HAP-1 (cell line): ENCODE data around the gene IMMP2L.

Experiments
- DNase-seq, 2 experiments: peaks; one replicate each; pipeline ENCODE4 v3.0.0-alpha.2; 2016 to 2020; ENCODE audit warnings: low spot score in 2 of 2
- H3K27me3 ChIP-seq: fragments of 250-450 bp; sonication (Bioruptor Pico); 2 replicates; pipeline ENCODE4 v1.5.1; 2020; ENCODE audit warnings: low read depth, mild to moderate bottlenecking, moderate library complexity
- H3K36me3 ChIP-seq: fragments of 250-450 bp; sonication (Bioruptor Pico); replicated peaks from 2 replicates; pipeline ENCODE4 v1.5.1; 2020; ENCODE audit warnings: mild to moderate bottlenecking
- H3K4me1 ChIP-seq: fragments of 250-450 bp; sonication (Bioruptor Pico); 2 replicates; pipeline ENCODE4 v1.5.1; 2020; ENCODE audit warnings: mild to moderate bottlenecking
- H3K4me3 ChIP-seq: fragments of 250-450 bp; sonication (Bioruptor Pico); 2 replicates; pipeline ENCODE4 v1.5.1; 2020; ENCODE audit warnings: mild to moderate bottlenecking, moderate library complexity
- H3K9me3 ChIP-seq: fragments of 250-450 bp; sonication (Bioruptor Pico); 2 replicates; pipeline ENCODE4 v1.5.1; 2020; ENCODE audit warnings: mild to moderate bottlenecking, moderate library complexity
- in situ Hi-C: fragments of 300-500 bp; cut with MboI; formaldehyde crosslinking; loops from 3 replicates; pipeline ENCODE4 v1.14.3; 2020; ENCODE audit warnings: low sequenced_read_pairs, inconsistent platforms, mixed read lengths

The IMMP2L gene

GRCh38 chr7:111180338-111180737, 382.0 kb downstream of the IMMP2L start:
- no peaks in the 10 kb centered on the region for H3K27me3 ChIP-seq
- no peak overlapping the region for H3K4me3 ChIP-seq
- H3K4me1 ChIP-seq: no peaks in the 10 kb centered on the region
- no peak for DNase-seq
- no peaks in the 10 kb centered on the region for H3K9me3 ChIP-seq
- in situ Hi-C loops: no loop called here
- H3K36me3 ChIP-seq: no peaks in the 10 kb centered on the region

GRCh38 chr7:111175908-111176441, 386.3 kb downstream of the IMMP2L start:
- in situ Hi-C loops: no loop called here
- Histone ChIP-seq H3K4me1 (no peaks in the 10 kb centered on the region), H3K27me3 (no peaks in the 10 kb centered on the region), H3K4me3 (no peak overlapping the region), H3K36me3 (no peaks in the 10 kb centered on the region), H3K9me3 (no peaks in the 10 kb centered on the region)
- DNase-seq: no peak

- DNase-seq: no peak
- no peaks in the 10 kb centered on the region for H3K36me3 ChIP-seq
- no peaks in the 10 kb centered on the region for H3K9me3 ChIP-seq
- no peak overlapping the region for H3K4me3 ChIP-seq
- H3K27me3 ChIP-seq: no peaks in the 10 kb centered on the region
- no peaks in the 10 kb centered on the region for H3K4me1 ChIP-seq
- in situ Hi-C loops: no loop called here
Observed at GRCh38 chr7:111174510-111174909, 387.8 kb downstream of the IMMP2L start.

- in situ Hi-C loops: no loop called here
- no peaks in the 10 kb centered on the region for H3K27me3 ChIP-seq
- H3K4me1 ChIP-seq: no peaks in the 10 kb centered on the region
- DNase-seq: no peak
- H3K4me3 ChIP-seq: no peak overlapping the region
- H3K9me3 ChIP-seq: no peaks in the 10 kb centered on the region
- H3K36me3 ChIP-seq: no peaks in the 10 kb centered on the region
Observed at GRCh38 chr7:111173990-111174389, 388.3 kb downstream of the IMMP2L start.

GRCh38 chr7:111173528-111173927, 388.8 kb downstream of the IMMP2L start:
- H3K36me3 ChIP-seq: no peaks in the 10 kb centered on the region
- H3K27me3 ChIP-seq: no peaks in the 10 kb centered on the region
- H3K4me1 ChIP-seq: no peaks in the 10 kb centered on the region
- in situ Hi-C loops: no loop called here
- DNase-seq: no peak
- no peak overlapping the region for H3K4me3 ChIP-seq
- no peaks in the 10 kb centered on the region for H3K9me3 ChIP-seq

DNA sequence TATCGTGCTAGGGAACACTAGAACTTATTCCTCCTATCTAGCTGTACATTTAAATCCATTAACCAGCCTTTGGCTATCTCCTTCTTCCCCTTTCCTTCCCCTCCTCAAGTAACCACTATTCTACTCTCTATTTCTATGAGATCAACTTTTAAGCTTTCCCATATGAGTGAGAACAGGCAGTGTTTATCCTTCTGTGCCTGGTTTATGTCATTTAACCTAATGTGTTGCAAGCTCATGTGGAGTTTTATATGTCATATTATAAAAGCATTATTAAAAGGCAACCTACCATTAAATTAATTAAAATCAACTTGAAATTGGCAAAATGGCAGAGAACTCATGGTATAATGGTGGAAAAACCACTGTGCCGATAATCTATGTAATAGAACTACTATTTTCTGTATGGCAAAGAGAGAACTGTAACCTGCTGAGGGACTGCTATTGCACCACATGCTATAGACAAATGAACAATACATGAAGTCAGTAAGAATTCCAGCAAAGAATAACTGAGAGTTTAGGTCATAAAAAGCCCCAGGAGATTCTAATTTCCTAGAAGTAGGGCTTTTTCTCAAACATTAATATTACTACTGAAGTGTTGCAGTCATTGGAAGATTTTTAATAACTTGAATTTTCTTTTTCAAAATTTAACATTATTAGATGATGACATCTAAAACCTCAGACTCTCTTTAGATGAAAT, 389.6 kb downstream of the IMMP2L start:
- Histone ChIP-seq H3K9me3 (no peaks in the 10 kb centered on the region), H3K4me1 (no peaks in the 10 kb centered on the region), H3K27me3 (no peaks in the 10 kb centered on the region), H3K36me3 (no peaks in the 10 kb centered on the region), H3K4me3 (no peak overlapping the region)
- no peak for DNase-seq
- in situ Hi-C loops: no loop called here

DNA sequence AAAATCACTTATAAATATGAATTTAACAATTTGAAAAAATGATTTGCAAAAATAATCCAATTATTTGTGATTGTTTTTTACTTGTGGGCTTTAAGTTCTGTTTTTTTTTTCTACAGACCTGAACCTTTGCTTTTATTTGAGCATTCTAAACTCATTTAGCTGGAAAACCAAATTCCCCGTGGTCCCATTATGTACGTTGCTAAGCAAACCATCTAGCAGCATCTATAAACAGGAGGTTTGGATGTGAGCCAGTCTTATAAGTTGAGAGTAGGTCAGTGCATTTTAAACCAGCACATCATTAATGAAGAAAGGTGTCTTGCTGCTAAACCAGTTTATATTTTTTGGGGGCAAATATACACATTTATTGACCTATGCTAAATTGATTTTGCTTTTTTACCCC, 394.1 kb downstream of the IMMP2L start:
- H3K9me3 ChIP-seq: no peaks in the 10 kb centered on the region
- in situ Hi-C loops: no loop called here
- H3K36me3 ChIP-seq: no peaks in the 10 kb centered on the region
- H3K27me3 ChIP-seq: no peaks in the 10 kb centered on the region
- DNase-seq: peak; percentile 10 to 17
- no peaks in the 10 kb centered on the region for H3K4me1 ChIP-seq
- no peak overlapping the region for H3K4me3 ChIP-seq

GRCh38 chr7:111164442-111164841, 397.9 kb downstream of the IMMP2L start:
- Histone ChIP-seq H3K9me3 (no peaks in the 10 kb centered on the region), H3K36me3 (no peaks in the 10 kb centered on the region), H3K4me1 (0 out of 2 replicates have a peak, but pooled peaks cover 5% of the 10 kb centered on the region), H3K27me3 (no peaks in the 10 kb centered on the region), H3K4me3 (no peak overlapping the region)
- in situ Hi-C loops: no loop called here
- DNase-seq: no peak

DNA sequence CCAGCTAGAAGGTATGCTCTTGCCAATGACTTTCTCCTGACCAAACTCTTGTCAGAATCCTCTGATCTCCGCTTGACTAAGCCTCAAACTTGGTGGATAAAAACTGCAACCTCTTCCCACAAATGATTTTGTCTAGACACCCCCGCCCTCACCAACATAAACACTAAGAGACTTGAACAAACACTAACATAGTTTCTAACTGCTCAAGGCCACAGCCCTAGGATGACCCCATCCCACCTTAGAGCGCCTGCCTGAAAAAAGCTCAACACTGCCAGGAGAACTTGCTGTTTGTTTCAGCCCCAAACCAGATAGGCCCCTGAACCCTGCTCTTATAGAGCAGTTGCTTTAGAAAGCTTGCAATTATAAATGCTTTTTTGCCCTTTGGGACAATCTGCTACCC, 399.6 kb downstream of the IMMP2L start:
- Histone ChIP-seq H3K36me3 (no peaks in the 10 kb centered on the region), H3K27me3 (no peaks in the 10 kb centered on the region), H3K9me3 (no peaks in the 10 kb centered on the region), H3K4me1 (0 out of 2 replicates have a peak, but pooled peaks cover 5% of the 10 kb centered on the region), H3K4me3 (no peak overlapping the region)
- in situ Hi-C loops: no loop called here
- DNase-seq: no peak

DNA sequence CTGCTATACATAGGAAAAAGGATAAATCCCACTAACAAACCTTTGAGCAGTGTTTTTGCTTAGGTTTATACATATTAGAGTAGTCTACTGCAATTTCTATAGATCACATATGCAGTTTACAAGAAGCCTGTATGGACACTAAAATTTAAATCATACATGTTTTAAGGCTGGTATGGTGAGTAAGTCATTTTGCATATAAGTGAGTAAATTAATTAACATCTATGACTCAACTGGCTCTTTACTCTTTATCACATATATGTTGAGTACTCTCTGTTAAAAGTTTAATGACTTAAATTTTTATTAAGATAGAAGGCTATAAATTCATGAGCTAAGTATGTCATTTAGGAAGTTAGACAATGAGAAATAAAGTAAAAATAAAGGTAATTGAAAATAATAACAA, 402.0 kb downstream of the IMMP2L start:
- Histone ChIP-seq H3K4me3 (no peak overlapping the region), H3K4me1 (peaks cover 10% of the 10 kb centered on the region), H3K36me3 (no peaks in the 10 kb centered on the region; the same call in 1 of the 2 replicates), H3K27me3 (no peaks in the 10 kb centered on the region), H3K9me3 (no peaks in the 10 kb centered on the region)
- no peak for DNase-seq
- in situ Hi-C loops: no loop called here

DNA sequence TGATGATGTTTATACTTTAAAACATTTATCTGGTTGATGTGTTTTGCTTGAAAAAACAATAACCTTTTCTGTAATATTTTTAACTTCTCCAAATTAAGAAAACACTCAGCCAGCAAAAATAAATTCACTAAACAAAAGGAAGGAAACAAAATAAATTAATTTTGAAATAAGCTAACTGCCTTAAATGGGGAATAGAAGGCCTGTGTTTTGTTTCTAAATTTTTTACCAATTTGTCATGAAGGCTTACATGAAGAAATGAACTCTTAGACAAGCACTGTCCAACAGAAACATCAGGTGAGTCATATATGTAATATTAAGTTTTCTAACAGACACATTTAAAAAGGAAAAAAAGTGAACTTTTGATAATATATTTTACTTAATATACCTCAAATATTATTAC, 402.9 kb downstream of the IMMP2L start:
- Histone ChIP-seq H3K9me3 (no peaks in the 10 kb centered on the region), H3K27me3 (no peaks in the 10 kb centered on the region), H3K4me1 (peaks cover 17% of the 10 kb centered on the region), H3K4me3 (no peak overlapping the region), H3K36me3 (no peaks in the 10 kb centered on the region; the same call in 1 of the 2 replicates)
- DNase-seq: no peak
- in situ Hi-C loops: no loop called here

DNA sequence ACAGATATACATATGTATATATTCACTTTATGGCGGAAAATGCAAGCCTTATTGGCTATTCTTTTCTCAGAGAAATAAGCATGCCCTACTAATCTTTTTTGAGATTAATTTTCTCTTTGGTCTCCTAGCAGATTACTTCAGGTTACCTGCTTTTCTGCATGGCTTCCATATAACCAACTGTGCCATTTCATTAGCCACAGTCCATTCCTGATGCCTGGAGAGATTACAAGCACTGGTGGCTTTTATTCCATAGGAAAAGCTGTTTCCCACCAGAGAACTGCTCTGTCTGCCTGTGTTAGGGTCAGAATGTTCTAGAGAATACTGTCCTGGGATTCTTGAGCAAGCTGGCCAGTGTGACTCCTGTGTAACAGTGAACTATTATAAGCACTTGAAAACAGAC, 411.6 kb downstream of the IMMP2L start:
- no peak for DNase-seq
- in situ Hi-C loops: no loop called here
- H3K9me3 ChIP-seq: no peaks in the 10 kb centered on the region

GRCh38 chr7:111147708-111148533, 414.4 kb downstream of the IMMP2L start:
- in situ Hi-C loops: no loop called here
- no peak for DNase-seq
- H3K4me1 ChIP-seq: no peaks in the 10 kb centered on the region; the same call in 1 of the 2 replicates
- H3K9me3 ChIP-seq: no peaks in the 10 kb centered on the region
- H3K4me3 ChIP-seq: no peak overlapping the region
- no peaks in the 10 kb centered on the region for H3K36me3 ChIP-seq
- no peaks in the 10 kb centered on the region for H3K27me3 ChIP-seq

More for the DNA sequence above, 411.6 kb downstream of the IMMP2L start:
- Histone ChIP-seq H3K4me1 (peaks cover 11% of the 10 kb centered on the region), H3K36me3 (no peaks in the 10 kb centered on the region; the same call in 1 of the 2 replicates), H3K4me3 (no peak overlapping the region), H3K27me3 (no peaks in the 10 kb centered on the region)

DNA sequence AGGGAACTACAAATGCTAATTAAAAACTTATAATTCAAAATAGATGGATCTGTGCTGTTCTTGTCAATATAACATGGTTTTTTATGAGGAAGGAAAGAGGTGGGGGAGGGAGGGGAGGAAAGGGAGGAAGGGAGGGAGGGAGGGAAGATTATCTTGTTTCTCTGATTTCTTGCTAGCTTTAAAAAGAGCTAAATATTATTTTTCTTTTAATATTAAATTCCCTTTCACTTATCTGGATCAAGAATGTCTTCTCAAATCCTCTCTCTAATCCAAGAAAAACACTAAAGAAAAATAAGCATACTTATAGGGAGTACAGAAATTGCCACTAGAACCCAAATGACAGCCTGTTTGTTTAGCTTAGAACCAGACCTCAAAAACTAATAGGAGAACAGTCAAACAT, 416.2 kb downstream of the IMMP2L start:
- no peaks in the 10 kb centered on the region for H3K9me3 ChIP-seq
- H3K4me1 ChIP-seq: no peaks in the 10 kb centered on the region; the same call in 1 of the 2 replicates
- no peak overlapping the region for H3K4me3 ChIP-seq
- H3K36me3 ChIP-seq: no peaks in the 10 kb centered on the region
- DNase-seq: no peak
- in situ Hi-C loops: no loop called here
- no peaks in the 10 kb centered on the region for H3K27me3 ChIP-seq
